ENCODE data around the gene ZNF213.

Gene ZNF213

DNA sequence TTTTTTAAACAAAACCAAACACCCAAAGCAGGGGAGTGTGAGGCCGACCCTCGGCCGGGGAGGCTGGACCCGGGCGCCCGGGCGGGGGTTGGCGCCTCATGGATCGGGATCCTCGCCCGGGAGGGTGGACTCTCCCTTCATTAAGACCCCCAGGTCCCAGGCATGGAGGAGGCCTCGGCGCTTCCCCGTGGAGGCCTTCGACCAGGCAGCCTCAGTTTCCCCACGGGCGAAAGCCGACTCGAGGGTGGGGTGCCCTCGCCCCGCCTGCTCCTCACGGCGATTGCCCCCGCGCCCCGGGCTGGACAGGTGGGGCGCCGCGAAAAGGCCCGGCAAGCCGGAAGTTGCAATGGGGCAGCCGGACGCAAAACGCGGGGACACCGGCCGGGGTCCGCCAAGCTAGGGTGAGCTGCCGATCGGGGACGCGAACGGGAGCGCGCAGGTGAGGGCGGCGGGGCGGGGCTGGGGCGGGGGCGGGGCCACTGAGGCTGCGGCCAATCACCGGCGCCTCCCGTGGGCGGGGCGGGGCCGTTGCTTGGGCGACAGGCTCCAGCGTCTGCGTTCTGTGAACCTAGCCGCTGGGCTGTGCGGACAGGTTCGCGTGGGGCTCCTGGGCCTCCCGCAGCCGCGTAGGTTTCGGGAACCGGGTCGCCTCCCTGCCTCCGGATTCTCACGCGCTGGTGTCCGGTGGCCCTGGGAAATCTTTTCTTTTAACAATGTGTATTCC, 28.5 kb upstream of the ZNF213 start (continued):
- TF ChIP-seq TRIM28 (IDR thresholded peaks at IDR 0.05; ENCODE audit: borderline replicate concordance, low read length) = no peak
- no peak for TF ChIP-seq MYNN (tag by site-specific recombination; IDR thresholded peaks at IDR 0.05; ENCODE audit: borderline replicate concordance)
- no peak for TF ChIP-seq ZNF157 (tag by site-specific recombination; IDR thresholded peaks at IDR 0.05)
- TF ChIP-seq ZNF548 (tag by site-specific recombination; IDR thresholded peaks at IDR 0.05) = no peak
- TF ChIP-seq ZNF510 (tag by site-specific recombination; IDR thresholded peaks at IDR 0.05; ENCODE audit: insufficient replicate concordance) = no peak
- no peak for TF ChIP-seq ZNF626 (tag by site-specific recombination; IDR thresholded peaks at IDR 0.05)
- TF ChIP-seq, protein P1, sequence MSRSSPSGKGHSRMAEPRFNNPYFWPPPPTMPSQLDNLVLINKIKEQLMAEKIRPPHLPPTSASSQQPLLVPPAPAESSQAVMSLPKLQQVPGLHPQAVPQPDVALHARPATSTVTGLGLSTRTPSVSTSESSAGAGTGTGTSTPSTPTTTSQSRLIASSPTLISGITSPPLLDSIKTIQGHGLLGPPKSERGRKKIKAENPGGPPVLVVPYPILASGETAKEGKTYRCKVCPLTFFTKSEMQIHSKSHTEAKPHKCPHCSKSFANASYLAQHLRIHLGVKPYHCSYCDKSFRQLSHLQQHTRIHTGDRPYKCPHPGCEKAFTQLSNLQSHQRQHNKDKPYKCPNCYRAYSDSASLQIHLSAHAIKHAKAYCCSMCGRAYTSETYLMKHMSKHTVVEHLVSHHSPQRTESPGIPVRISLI (tag by site-specific recombination; IDR thresholded peaks at IDR 0.05) = no peak
- TF ChIP-seq ZNF585B (tag by site-specific recombination; IDR thresholded peaks at IDR 0.05) = no peak
- TF ChIP-seq, protein P2, sequence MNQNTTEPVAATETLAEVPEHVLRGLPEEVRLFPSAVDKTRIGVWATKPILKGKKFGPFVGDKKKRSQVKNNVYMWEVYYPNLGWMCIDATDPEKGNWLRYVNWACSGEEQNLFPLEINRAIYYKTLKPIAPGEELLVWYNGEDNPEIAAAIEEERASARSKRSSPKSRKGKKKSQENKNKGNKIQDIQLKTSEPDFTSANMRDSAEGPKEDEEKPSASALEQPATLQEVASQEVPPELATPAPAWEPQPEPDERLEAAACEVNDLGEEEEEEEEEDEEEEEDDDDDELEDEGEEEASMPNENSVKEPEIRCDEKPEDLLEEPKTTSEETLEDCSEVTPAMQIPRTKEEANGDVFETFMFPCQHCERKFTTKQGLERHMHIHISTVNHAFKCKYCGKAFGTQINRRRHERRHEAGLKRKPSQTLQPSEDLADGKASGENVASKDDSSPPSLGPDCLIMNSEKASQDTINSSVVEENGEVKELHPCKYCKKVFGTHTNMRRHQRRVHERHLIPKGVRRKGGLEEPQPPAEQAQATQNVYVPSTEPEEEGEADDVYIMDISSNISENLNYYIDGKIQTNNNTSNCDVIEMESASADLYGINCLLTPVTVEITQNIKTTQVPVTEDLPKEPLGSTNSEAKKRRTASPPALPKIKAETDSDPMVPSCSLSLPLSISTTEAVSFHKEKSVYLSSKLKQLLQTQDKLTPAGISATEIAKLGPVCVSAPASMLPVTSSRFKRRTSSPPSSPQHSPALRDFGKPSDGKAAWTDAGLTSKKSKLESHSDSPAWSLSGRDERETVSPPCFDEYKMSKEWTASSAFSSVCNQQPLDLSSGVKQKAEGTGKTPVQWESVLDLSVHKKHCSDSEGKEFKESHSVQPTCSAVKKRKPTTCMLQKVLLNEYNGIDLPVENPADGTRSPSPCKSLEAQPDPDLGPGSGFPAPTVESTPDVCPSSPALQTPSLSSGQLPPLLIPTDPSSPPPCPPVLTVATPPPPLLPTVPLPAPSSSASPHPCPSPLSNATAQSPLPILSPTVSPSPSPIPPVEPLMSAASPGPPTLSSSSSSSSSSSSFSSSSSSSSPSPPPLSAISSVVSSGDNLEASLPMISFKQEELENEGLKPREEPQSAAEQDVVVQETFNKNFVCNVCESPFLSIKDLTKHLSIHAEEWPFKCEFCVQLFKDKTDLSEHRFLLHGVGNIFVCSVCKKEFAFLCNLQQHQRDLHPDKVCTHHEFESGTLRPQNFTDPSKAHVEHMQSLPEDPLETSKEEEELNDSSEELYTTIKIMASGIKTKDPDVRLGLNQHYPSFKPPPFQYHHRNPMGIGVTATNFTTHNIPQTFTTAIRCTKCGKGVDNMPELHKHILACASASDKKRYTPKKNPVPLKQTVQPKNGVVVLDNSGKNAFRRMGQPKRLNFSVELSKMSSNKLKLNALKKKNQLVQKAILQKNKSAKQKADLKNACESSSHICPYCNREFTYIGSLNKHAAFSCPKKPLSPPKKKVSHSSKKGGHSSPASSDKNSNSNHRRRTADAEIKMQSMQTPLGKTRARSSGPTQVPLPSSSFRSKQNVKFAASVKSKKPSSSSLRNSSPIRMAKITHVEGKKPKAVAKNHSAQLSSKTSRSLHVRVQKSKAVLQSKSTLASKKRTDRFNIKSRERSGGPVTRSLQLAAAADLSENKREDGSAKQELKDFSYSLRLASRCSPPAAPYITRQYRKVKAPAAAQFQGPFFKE (tag by site-specific recombination; IDR thresholded peaks at IDR 0.05; ENCODE audit: borderline replicate concordance) = no peak
- TF ChIP-seq ZNF19 (tag by site-specific recombination; IDR thresholded peaks at IDR 0.05; ENCODE audit: low read depth) = no peak
- TF ChIP-seq ZNF426 (tag by site-specific recombination; IDR thresholded peaks at IDR 0.05) = no peak
- TF ChIP-seq ZNF48 (tag by site-specific recombination; IDR thresholded peaks at IDR 0.05) = no peak
- TF ChIP-seq SP2 (tag by site-specific recombination; IDR thresholded peaks at IDR 0.05) = peak; percentile 60
- TF ChIP-seq ZNF629 (tag by site-specific recombination; IDR thresholded peaks at IDR 0.05) = peak; percentile 56; the same call in 1 of the 2 replicates
- peak; percentile 85 for TF ChIP-seq KLF16 (tag by site-specific recombination; IDR thresholded peaks at IDR 0.05)
- TF ChIP-seq ZNF274 (IDR thresholded peaks at IDR 0.05; ENCODE audit: low read length) = no peak
- TF ChIP-seq ZNF274 (tag by site-specific recombination; IDR thresholded peaks at IDR 0.05; ENCODE audit: borderline replicate concordance) = no peak
- no peak for TF ChIP-seq ZNF530 (tag by site-specific recombination; IDR thresholded peaks at IDR 0.05; ENCODE audit: low read depth)
- TF ChIP-seq, protein P3, sequence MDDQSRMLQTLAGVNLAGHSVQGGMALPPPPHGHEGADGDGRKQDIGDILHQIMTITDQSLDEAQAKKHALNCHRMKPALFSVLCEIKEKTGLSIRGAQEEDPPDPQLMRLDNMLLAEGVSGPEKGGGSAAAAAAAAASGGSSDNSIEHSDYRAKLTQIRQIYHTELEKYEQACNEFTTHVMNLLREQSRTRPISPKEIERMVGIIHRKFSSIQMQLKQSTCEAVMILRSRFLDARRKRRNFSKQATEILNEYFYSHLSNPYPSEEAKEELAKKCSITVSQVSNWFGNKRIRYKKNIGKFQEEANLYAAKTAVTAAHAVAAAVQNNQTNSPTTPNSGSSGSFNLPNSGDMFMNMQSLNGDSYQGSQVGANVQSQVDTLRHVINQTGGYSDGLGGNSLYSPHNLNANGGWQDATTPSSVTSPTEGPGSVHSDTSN (CRISPR knock-in tag; IDR thresholded peaks at IDR 0.05) = peak; percentile 86; the same call in 1 of the 2 replicates
- TF ChIP-seq, protein P4, sequence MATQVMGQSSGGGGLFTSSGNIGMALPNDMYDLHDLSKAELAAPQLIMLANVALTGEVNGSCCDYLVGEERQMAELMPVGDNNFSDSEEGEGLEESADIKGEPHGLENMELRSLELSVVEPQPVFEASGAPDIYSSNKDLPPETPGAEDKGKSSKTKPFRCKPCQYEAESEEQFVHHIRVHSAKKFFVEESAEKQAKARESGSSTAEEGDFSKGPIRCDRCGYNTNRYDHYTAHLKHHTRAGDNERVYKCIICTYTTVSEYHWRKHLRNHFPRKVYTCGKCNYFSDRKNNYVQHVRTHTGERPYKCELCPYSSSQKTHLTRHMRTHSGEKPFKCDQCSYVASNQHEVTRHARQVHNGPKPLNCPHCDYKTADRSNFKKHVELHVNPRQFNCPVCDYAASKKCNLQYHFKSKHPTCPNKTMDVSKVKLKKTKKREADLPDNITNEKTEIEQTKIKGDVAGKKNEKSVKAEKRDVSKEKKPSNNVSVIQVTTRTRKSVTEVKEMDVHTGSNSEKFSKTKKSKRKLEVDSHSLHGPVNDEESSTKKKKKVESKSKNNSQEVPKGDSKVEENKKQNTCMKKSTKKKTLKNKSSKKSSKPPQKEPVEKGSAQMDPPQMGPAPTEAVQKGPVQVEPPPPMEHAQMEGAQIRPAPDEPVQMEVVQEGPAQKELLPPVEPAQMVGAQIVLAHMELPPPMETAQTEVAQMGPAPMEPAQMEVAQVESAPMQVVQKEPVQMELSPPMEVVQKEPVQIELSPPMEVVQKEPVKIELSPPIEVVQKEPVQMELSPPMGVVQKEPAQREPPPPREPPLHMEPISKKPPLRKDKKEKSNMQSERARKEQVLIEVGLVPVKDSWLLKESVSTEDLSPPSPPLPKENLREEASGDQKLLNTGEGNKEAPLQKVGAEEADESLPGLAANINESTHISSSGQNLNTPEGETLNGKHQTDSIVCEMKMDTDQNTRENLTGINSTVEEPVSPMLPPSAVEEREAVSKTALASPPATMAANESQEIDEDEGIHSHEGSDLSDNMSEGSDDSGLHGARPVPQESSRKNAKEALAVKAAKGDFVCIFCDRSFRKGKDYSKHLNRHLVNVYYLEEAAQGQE (tag by site-specific recombination; IDR thresholded peaks at IDR 0.05) = no peak
- TF ChIP-seq ZNF391 (tag by site-specific recombination; IDR thresholded peaks at IDR 0.05; ENCODE audit: borderline replicate concordance, low read depth) = 0 out of 2 replicates have a peak, but pooled peaks have one; percentile 52
- peak; percentile 91 for TF ChIP-seq KLF8 (tag by site-specific recombination; IDR thresholded peaks at IDR 0.05)
- peak; percentile 56; the same call in 1 of the 2 replicates for TF ChIP-seq SCRT1 (tag by site-specific recombination; IDR thresholded peaks at IDR 0.05; ENCODE audit: borderline replicate concordance)
- no peak for TF ChIP-seq ZNF354C (tag by site-specific recombination; IDR thresholded peaks at IDR 0.05; ENCODE audit: borderline replicate concordance, low read depth)
- TF ChIP-seq, protein P5, sequence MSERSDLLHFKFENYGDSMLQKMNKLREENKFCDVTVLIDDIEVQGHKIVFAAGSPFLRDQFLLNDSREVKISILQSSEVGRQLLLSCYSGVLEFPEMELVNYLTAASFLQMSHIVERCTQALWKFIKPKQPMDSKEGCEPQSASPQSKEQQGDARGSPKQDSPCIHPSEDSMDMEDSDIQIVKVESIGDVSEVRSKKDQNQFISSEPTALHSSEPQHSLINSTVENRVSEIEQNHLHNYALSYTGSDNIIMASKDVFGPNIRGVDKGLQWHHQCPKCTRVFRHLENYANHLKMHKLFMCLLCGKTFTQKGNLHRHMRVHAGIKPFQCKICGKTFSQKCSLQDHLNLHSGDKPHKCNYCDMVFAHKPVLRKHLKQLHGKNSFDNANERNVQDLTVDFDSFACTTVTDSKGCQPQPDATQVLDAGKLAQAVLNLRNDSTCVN (tag by site-specific recombination; optimal IDR thresholded peaks at IDR 0.05) = peak; percentile 79
- peak; percentile 24; the same call in 1 of the 2 replicates for TF ChIP-seq ZNF394 (tag by site-specific recombination; IDR thresholded peaks at IDR 0.05; ENCODE audit: borderline replicate concordance)

All from HEK293 (cell line).